DND-41 (cell line): ENCODE measurements around the gene CLDN15.
"Not testable (repeated sequence)": the region's sequence is repeated elsewhere in the genome, so short reads cannot be mapped to it uniquely, and the experiment has no call there.

ENCODE experiments used
- CTCF ChIP-seq: IDR thresholded peaks from 2 replicates; pipeline ENCODE4 v1.5.1; 2012; ENCODE audit warnings: borderline replicate concordance, low read length, moderate library complexity, mild to moderate bottlenecking; ENCODE audit not compliant: poor library complexity, severe bottlenecking; ENCODE audit errors: extremely low read depth
- EZH2 ChIP-seq: IDR thresholded peaks from 3 replicates; pipeline ENCODE4 v1.6.1; 2012; ENCODE audit warnings: borderline replicate concordance, low read depth, mild to moderate bottlenecking, moderate library complexity, low read length, inconsistent platforms; ENCODE audit not compliant: severe bottlenecking

- TF ChIP-seq CTCF, EZH2: not testable (repeated sequence)
Measured at GRCh38 chr7:101203740-101204738, 33.6 kb downstream of the CLDN15 start.
